CD14-positive monocyte (primary cell): ENCODE measurements around the gene PDAP1. TPM values are rescaled to one million over a fixed set of nuclear protein-coding genes. Genes with fewer than 3 reads are reported as not detected.

Experiments used
- DNase-seq, 3 donors: peaks; one replicate each; pipeline ENCODE4 v3.0.0-alpha.2; 2011 to 2022
- H2AFZ ChIP-seq: 2 replicates; pipeline ENCODE4 v1.6.0; 2012; ENCODE audit warnings: mild to moderate bottlenecking, low read depth, low read length, inconsistent platforms; ENCODE audit not compliant: insufficient read depth, poor library complexity, severe bottlenecking
- H3K27ac ChIP-seq, 2 donors: 1 replicate in 1 of 2; 2 replicates in 1 of 2; pipeline ENCODE4 v1.5.1; 2012 to 2013; ENCODE audit warnings: low read length in 2 of 2, control low read depth in 1 of 2, inconsistent platforms in 1 of 2, low read depth in 1 of 2, mild to moderate bottlenecking in 1 of 2
- H3K27me3 ChIP-seq, 2 donors: one replicate each; pipeline versions ENCODE4 v1.6.0 to v1.6.1; 2011 to 2013; ENCODE audit warnings: low read length in 2 of 2; ENCODE audit not compliant: control insufficient read depth in 2 of 2, insufficient read depth in 2 of 2
- H3K36me3 ChIP-seq, 2 donors: replicated peaks in 1 of 2; 1 replicate in 1 of 2; 2 replicates in 1 of 2; pipeline versions ENCODE4 v1.5.1 to v1.6.1; 2012 to 2013; ENCODE audit warnings: low read length in 2 of 2, control low read depth in 1 of 2, inconsistent platforms in 1 of 2, mild to moderate bottlenecking in 1 of 2; ENCODE audit not compliant: insufficient read depth in 2 of 2, control insufficient read depth in 1 of 2
- H3K4me1 ChIP-seq, 2 donors: 1 replicate in 1 of 2; 2 replicates in 1 of 2; pipeline versions ENCODE4 v1.5.1 to v1.6.1; 2012 to 2013; ENCODE audit warnings: low read length in 2 of 2, control low read depth in 1 of 2, inconsistent platforms in 1 of 2, mild to moderate bottlenecking in 1 of 2, moderate library complexity in 1 of 2; ENCODE audit not compliant: insufficient read depth in 2 of 2, control insufficient read depth in 1 of 2
- H3K4me2 ChIP-seq: replicated peaks from 2 replicates; pipeline ENCODE3; 2012; ENCODE audit warnings: low read length, moderate library complexity, mild to moderate bottlenecking; ENCODE audit not compliant: poor library complexity, severe bottlenecking; ENCODE audit errors: extremely low read depth
- H3K4me3 ChIP-seq, 3 experiments: fragments of 200-600 bp in 1 of 3; sonication (generic) in 1 of 3; replicated peaks in 1 of 3; 1 replicate in 2 of 3; 2 replicates in 1 of 3; pipeline ENCODE4 v1.5.1; 2011 to 2013; ENCODE audit warnings: low read length in 3 of 3, mild to moderate bottlenecking in 3 of 3, control low read depth in 2 of 3, low read depth in 2 of 3, inconsistent platforms in 1 of 3, moderate library complexity in 1 of 3
- H3K79me2 ChIP-seq: 2 replicates; pipeline ENCODE4 v1.6.0; 2012; ENCODE audit warnings: mild to moderate bottlenecking, control low read depth, inconsistent platforms, low read length, moderate library complexity; ENCODE audit not compliant: insufficient read depth
- H3K9ac ChIP-seq: 2 replicates; pipeline ENCODE4 v1.6.0; 2017; ENCODE audit warnings: low read length, mild to moderate bottlenecking; ENCODE audit not compliant: insufficient read depth, poor library complexity, severe bottlenecking
- H3K9me3 ChIP-seq, 2 donors: replicated peaks in 1 of 2; 1 replicate in 1 of 2; 2 replicates in 1 of 2; pipeline versions ENCODE4 v1.5.1 to v1.6.1; 2012 to 2013; ENCODE audit warnings: low read length in 2 of 2, control low read depth in 1 of 2; ENCODE audit not compliant: control insufficient read depth in 1 of 2, insufficient read depth in 1 of 2
- H4K20me1 ChIP-seq: 2 replicates; pipeline ENCODE4 v1.6.0; 2012; ENCODE audit warnings: mild to moderate bottlenecking, low read length, control low read depth, moderate library complexity; ENCODE audit not compliant: insufficient read depth
- H3K27ac Mint-ChIP-seq, 7 donors: one replicate each; pipeline ENCODE4 v1.8.0; 2020; ENCODE audit warnings: mild to moderate bottlenecking in 7 of 7, mixed read lengths in 7 of 7, moderate library complexity in 6 of 7, inconsistent platforms in 2 of 7
- H3K27me3 Mint-ChIP-seq, 3 donors: one replicate each; pipeline ENCODE4 v1.8.0; 2021 to 2022; ENCODE audit warnings: low read depth in 3 of 3, mild to moderate bottlenecking in 3 of 3, mixed read lengths in 3 of 3, moderate library complexity in 3 of 3, inconsistent platforms in 1 of 3
- H3K36me3 Mint-ChIP-seq, 2 donors: one replicate each; pipeline ENCODE4 v1.8.0; 2020; ENCODE audit warnings: mixed read lengths in 2 of 2, inconsistent platforms in 1 of 2, mild to moderate bottlenecking in 1 of 2
- H3K4me1 Mint-ChIP-seq: one replicate; pipeline ENCODE4 v1.8.0; 2020; ENCODE audit warnings: mild to moderate bottlenecking, mixed read lengths
- H3K4me3 Mint-ChIP-seq, 2 donors: one replicate each; pipeline ENCODE4 v1.8.0; 2020; ENCODE audit warnings: mild to moderate bottlenecking in 2 of 2, mixed read lengths in 2 of 2, moderate library complexity in 1 of 2
- H3K9me3 Mint-ChIP-seq, 7 donors: one replicate each; pipeline ENCODE4 v1.8.0; 2020 to 2022; ENCODE audit warnings: mixed read lengths in 7 of 7, mild to moderate bottlenecking in 6 of 7, moderate library complexity in 6 of 7, inconsistent platforms in 2 of 7
- CTCF ChIP-seq: fragments of 200-600 bp; IDR thresholded peaks from one replicate; pipeline ENCODE4 v1.8.0; 2022; ENCODE audit warnings: antibody characterized with exemption, mild to moderate bottlenecking
- WGBS: methylation state at CpG from one replicate; pipeline ENCODE4 v1.1.5; 2013; ENCODE audit warnings: missing lambda C conversion rate; ENCODE audit not compliant: insufficient coverage; 5-methylcytosine and 5-hydroxymethylcytosine counted together
- intact Hi-C, 2 donors: fragments of 100-400 bp; cut with micrococcal nuclease; formaldehyde crosslinking; loops; one replicate each; pipeline versions ENCODE4 v1.15.0 to v1.15.1; 2023
- polyA minus RNA-seq: library from RNA; depleted of rRNA, polyadenylated mRNA; stranded (reverse); fragments of >200 nt; gene quantifications from 2 replicates; pipeline ENCODE4 v1.2.3, GENCODE V29; 2012
- polyA plus RNA-seq, 3 donors: library from polyadenylated mRNA; depleted of rRNA in 1 of 3; unstranded in 2 of 3; stranded (reverse) in 1 of 3; fragments of 300-500 nt in 2 of 3; fragments of >200 nt in 1 of 3; fragmentation: Illumina TruSeq in 2 of 3; gene quantifications; 1 replicate in 2 of 3; 2 replicates in 1 of 3; pipeline ENCODE4 v1.2.3, GENCODE V29; 2012 to 2021
- total RNA-seq, 12 experiments: library from RNA in 1 of 12; stranded (reverse) in 1 of 12; fragments of 120-200 nt in 1 of 12; gene quantifications; one replicate each; pipeline ENCODE4 v1.2.4 and lab custom pipeline; 2013 to 2026; ENCODE audit warnings: mixed read lengths in 6 of 12, inconsistent platforms in 1 of 12

PDAP1 gene, protein sequence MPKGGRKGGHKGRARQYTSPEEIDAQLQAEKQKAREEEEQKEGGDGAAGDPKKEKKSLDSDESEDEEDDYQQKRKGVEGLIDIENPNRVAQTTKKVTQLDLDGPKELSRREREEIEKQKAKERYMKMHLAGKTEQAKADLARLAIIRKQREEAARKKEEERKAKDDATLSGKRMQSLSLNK
- 53.5 TPM for total RNA-seq (2013)
- polyA plus RNA-seq (10 to 100 TPM in 2 of 3 donors, 1 to 10 TPM in 1; 9.8 to 43.3 (median 16.2) TPM), polyA minus RNA-seq (5.4 and 13.2 TPM in 2 replicates), total RNA-seq (lab: John Stamatoyannopoulos, UW) (10.3 to 31.5 (median 23.0) reads per million in 11 experiments)

GRCh38 chr7:99408379-99409191 lies at the start of gene PDAP1, which contains the start of gene BUD31:
PDAP1 (minus strand) TSS chr7:99408597; CDS start chr7:99408548, 49 bp downstream.
BUD31 (plus strand) TSS chr7:99408969; CDS start chr7:99411093, 2,124 bp downstream.
- H3K36me3 Mint-ChIP-seq = peaks cover 39 to 47% of the 10 kb centered on the region in 2 donors
- peaks cover 69% of the 10 kb centered on the region for H3K79me2 ChIP-seq
- TF ChIP-seq CTCF = no peak
- peak within 1 kb of the TSS; percentile 65 to 96 (median 93) for H3K4me3 ChIP-seq
- H3K9me3 ChIP-seq = no peaks in the 10 kb centered on the region
- H3K27me3 ChIP-seq = no peaks in the 10 kb centered on the region
- peaks cover 70% of the 10 kb centered on the region for H4K20me1 ChIP-seq
- peaks cover 0 to 2% (median 2%) of the 10 kb centered on the region in 3 donors for H3K27me3 Mint-ChIP-seq
- H3K4me3 Mint-ChIP-seq = peak within 1 kb of the TSS; percentile 97 to 99
- H3K9me3 Mint-ChIP-seq = no peaks in the 10 kb centered on the region
- H3K4me2 ChIP-seq = peak within 1 kb of the TSS; percentile 90
- WGBS = under 1% methylated on average over 72 of the region's 72 CpGs
- peak within 1 kb of the TSS; percentile 97 for H2AFZ ChIP-seq
- peaks cover 29% of the 10 kb centered on the region for H3K4me1 Mint-ChIP-seq
- intact Hi-C loops = loop anchor here (2.0 to 10.0 kb wide), 3 partner anchors 34 to 96 kb away; partner anchors contain the start of genes ARPC1B (in 1 of the 2), ZKSCAN5 (in 1 of the 2) and ZNF394 (in 1 of the 2)
- H3K27ac ChIP-seq = peak within 1 kb of the TSS; percentile 95 to 97
- H3K36me3 ChIP-seq = peaks cover 39 to 53% of the 10 kb centered on the region in 2 donors
- H3K4me1 ChIP-seq = peaks cover 25 to 35% of the 10 kb centered on the region in 2 donors
- H3K27ac Mint-ChIP-seq = peak within 1 kb of the TSS; percentile 97 to 99 (median 99)
- DNase-seq = peak; percentile 93 to 96 (median 94)
- H3K9ac ChIP-seq = peak within 1 kb of the TSS; percentile 90
